Ascending aorta (tissue), 2 donors: Measurements from ENCODE around the gene LCE3D. TPM values are rescaled to one million over a fixed set of nuclear protein-coding genes. Genes with fewer than 3 reads are reported as not detected.
"Not testable (repeated sequence)": the region's sequence is repeated elsewhere in the genome, so short reads cannot be mapped to it uniquely, and the experiment has no call there.

Experiments
- DNase-seq, 2 donors: peaks; one replicate each; pipeline ENCODE4 v3.0.0-alpha.2; 2019; ENCODE audit warnings: low spot score in 2 of 2
- H3K27ac ChIP-seq, 2 donors: fragments of 200-600 bp; sonication (generic); one replicate each; pipeline ENCODE4 v1.5.1; 2016 to 2017; ENCODE audit warnings: mild to moderate bottlenecking in 1 of 2
- H3K27me3 ChIP-seq: fragments of 200-600 bp; sonication (generic); one replicate; pipeline ENCODE4 v1.5.1; 2017
- H3K36me3 ChIP-seq, 2 donors: fragments of 200-600 bp; sonication (generic); one replicate each; pipeline ENCODE4 v1.5.1; 2016
- H3K4me1 ChIP-seq, 2 donors: fragments of 200-600 bp; sonication (generic); one replicate each; pipeline ENCODE4 v1.5.1; 2016 to 2017; ENCODE audit warnings: mild to moderate bottlenecking in 1 of 2
- H3K4me3 ChIP-seq, 2 donors: fragments of 200-600 bp; sonication (generic); one replicate each; pipeline ENCODE4 v1.5.1; 2016 to 2017; ENCODE audit warnings: mild to moderate bottlenecking in 1 of 2
- H3K9me3 ChIP-seq, 2 donors: fragments of 200-600 bp; sonication (generic); one replicate each; pipeline ENCODE4 v1.5.1; 2016
- intact Hi-C: fragments of 100-400 bp; cut with DNase I; formaldehyde crosslinking; loops from one replicate; pipeline ENCODE4 v1.15.1; 2023
- total RNA-seq: library from RNA; depleted of rRNA; stranded (reverse); fragments of >200 nt; gene quantifications from one replicate; pipeline ENCODE4 v1.1.0, GENCODE V29; 2016
- TF ChIP-seq, protein P1 (sequence below), 3 experiments: fragments of 200-600 bp in 2 of 3; fragments of 450-650 bp in 1 of 3; sonication (generic) in 2 of 3; IDR thresholded peaks; one replicate each; pipeline ENCODE4 v1.5.1; 2016 to 2019; ENCODE audit warnings: antibody characterized with exemption in 3 of 3, mild to moderate bottlenecking in 1 of 3, moderate library complexity in 1 of 3

LCE3D gene
- total RNA-seq, 1 donor from 2014 or later = not detected

DNA sequence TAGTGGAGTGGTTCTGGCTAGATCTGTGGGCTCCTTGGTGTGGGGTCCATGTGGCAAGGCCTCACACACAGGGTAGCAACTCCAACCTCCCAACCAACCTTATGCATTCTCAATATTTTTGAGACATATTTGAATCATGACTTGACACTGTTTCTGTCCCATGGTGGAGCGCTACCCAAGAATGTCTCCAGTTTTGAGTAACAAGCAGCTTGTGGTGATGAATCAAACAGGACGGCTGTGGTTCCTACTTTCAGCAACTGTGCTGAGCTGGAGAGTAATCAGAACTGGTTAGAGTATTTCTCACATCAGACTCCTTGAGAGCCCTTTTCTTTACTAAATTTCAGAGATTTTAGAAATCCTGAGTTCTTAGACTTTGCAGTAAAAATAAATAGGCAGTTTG lies 3.1 kb downstream of the LCE3D start:
- DNase-seq = no peak
- no peaks in the 10 kb centered on the region for H3K36me3 ChIP-seq
- TF ChIP-seq, protein P1, sequence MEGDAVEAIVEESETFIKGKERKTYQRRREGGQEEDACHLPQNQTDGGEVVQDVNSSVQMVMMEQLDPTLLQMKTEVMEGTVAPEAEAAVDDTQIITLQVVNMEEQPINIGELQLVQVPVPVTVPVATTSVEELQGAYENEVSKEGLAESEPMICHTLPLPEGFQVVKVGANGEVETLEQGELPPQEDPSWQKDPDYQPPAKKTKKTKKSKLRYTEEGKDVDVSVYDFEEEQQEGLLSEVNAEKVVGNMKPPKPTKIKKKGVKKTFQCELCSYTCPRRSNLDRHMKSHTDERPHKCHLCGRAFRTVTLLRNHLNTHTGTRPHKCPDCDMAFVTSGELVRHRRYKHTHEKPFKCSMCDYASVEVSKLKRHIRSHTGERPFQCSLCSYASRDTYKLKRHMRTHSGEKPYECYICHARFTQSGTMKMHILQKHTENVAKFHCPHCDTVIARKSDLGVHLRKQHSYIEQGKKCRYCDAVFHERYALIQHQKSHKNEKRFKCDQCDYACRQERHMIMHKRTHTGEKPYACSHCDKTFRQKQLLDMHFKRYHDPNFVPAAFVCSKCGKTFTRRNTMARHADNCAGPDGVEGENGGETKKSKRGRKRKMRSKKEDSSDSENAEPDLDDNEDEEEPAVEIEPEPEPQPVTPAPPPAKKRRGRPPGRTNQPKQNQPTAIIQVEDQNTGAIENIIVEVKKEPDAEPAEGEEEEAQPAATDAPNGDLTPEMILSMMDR (IDR thresholded peaks at IDR 0.05) = no peak
- no peaks in the 10 kb centered on the region for H3K27me3 ChIP-seq
- no peaks in the 10 kb centered on the region for H3K9me3 ChIP-seq
- intact Hi-C loops = no loop called here
- no peak overlapping the region for H3K27ac ChIP-seq
- no peak overlapping the region for H3K4me3 ChIP-seq
- H3K4me1 ChIP-seq = no peaks in the 10 kb centered on the region

DNA sequence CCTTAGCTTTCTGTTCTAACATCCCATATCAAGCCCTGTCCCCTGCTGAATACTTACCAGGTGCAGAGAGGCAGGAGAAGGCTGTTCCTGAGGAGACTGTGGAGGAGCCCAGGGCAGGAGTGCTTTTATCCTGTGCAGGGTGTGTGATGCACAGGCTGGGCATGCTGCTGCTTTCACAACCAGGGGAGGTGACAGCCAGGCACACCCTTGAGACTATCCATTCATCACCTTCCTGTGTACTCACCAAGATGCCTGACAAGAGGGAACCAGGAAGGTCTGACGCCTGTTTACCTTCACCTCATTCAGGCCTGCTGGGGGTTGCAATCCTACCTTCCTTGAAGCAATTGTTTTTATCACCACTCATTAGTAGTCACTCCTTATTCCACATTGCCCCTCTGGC lies 13.6 kb downstream of the LCE3D start, which contains the start of gene LCE3E:
Gene LCE3E (minus strand): TSS at position 100 of the 400 bp plus-strand sequence. CDS start 572 bp downstream, outside the sequence.
- TF ChIP-seq, protein P1 (IDR thresholded peaks at IDR 0.05) = no peak
- intact Hi-C loops = no loop called here

GRCh38 chr1:152565535-152566215 lies 14.6 kb downstream of the LCE3D start:
- no peaks in the 10 kb centered on the region for H3K4me1 ChIP-seq
- H3K36me3 ChIP-seq = no peaks in the 10 kb centered on the region
- H3K27ac ChIP-seq = no peak overlapping the region
- TF ChIP-seq, protein P1 (IDR thresholded peaks at IDR 0.05) = no peak
- H3K9me3 ChIP-seq = peaks cover 0 to 5% of the 10 kb centered on the region in 2 donors
- intact Hi-C loops = no loop called here
- H3K27me3 ChIP-seq = no peaks in the 10 kb centered on the region
- DNase-seq = no peak
- H3K4me3 ChIP-seq = no peak overlapping the region

More for the DNA sequence above, 13.6 kb downstream of the LCE3D start, which contains the start of gene LCE3E:
- Histone ChIP-seq H3K27ac (no peak within 1 kb of the TSS), H3K4me1 (no peaks in the 10 kb centered on the region), H3K4me3 (no peak within 1 kb of the TSS), H3K9me3 (peaks cover 0 to 5% of the 10 kb centered on the region in 2 donors), H3K36me3 (no peaks in the 10 kb centered on the region), H3K27me3 (no peaks in the 10 kb centered on the region)
- DNase-seq = no peak

GRCh38 chr1:152565115-152565514 lies 15.2 kb downstream of the LCE3D start:
- Histone ChIP-seq H3K4me3 (no peak overlapping the region), H3K4me1 (no peaks in the 10 kb centered on the region), H3K9me3 (peaks cover 0 to 5% of the 10 kb centered on the region in 2 donors), H3K27ac (no peak overlapping the region), H3K27me3 (no peaks in the 10 kb centered on the region), H3K36me3 (no peaks in the 10 kb centered on the region)
- no peak for DNase-seq
- intact Hi-C loops = no loop called here
- TF ChIP-seq, protein P1 (IDR thresholded peaks at IDR 0.05) = no peak

DNA sequence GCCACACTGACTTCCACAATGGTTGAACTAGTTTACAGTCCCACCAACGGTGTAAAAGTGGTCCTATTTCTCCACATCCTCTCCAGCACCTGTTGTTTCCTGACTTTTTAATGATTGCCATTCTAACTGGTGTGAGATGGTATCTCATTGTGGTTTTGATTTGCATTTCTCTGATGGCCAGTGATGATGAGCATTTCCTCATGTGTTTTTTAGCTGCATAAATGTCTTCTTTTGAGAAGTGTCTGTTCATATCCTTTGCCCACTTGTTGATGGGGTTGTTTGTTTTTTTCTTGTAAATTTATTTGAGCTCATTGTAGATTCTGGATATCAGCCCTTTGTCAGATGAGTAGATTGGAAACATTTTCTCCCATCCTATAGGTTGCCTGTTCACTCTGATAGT lies 32.0 kb downstream of the LCE3D start:
- H3K36me3 ChIP-seq, DNase-seq, H3K4me1 ChIP-seq, H3K9me3 ChIP-seq, intact Hi-C loops, H3K4me3 ChIP-seq, H3K27ac ChIP-seq, H3K27me3 ChIP-seq: not testable (repeated sequence)

GRCh38 chr1:152546704-152547103 lies 33.6 kb downstream of the LCE3D start:
- Histone ChIP-seq H3K27me3 (no peaks in the 10 kb centered on the region), H3K4me3 (no peak overlapping the region), H3K36me3 (no peaks in the 10 kb centered on the region), H3K9me3 (no peaks in the 10 kb centered on the region), H3K4me1 (no peaks in the 10 kb centered on the region), H3K27ac (no peak overlapping the region)
- TF ChIP-seq, protein P1 (IDR thresholded peaks at IDR 0.05) = no peak
- DNase-seq = no peak
- intact Hi-C loops = no loop called here
